Astrocyte (in vitro differentiated cells and primary cell): ENCODE data around the gene ATP5MC3. TPM values are rescaled to one million over a fixed set of nuclear protein-coding genes. Genes with fewer than 3 reads are reported as not detected.

Experiments used
- DNase-seq: peaks from one replicate; pipeline ENCODE4 v3.0.0-alpha.2; 2010; ENCODE audit warnings: low read depth
- FAIRE-seq: peaks from 2 replicates; lab custom pipeline; 2011; peaks lifted over from hg19 to GRCh38; lab: Jason Lieb, UNC
- H2AFZ ChIP-seq: 2 replicates; pipeline ENCODE4 v1.6.0; 2012; ENCODE audit warnings: low read depth, low read length, inconsistent platforms
- H3K27ac ChIP-seq: 2 replicates; pipeline ENCODE4 v1.5.1; 2011; ENCODE audit warnings: low read depth, low read length, inconsistent platforms
- H3K27me3 ChIP-seq: 2 replicates; pipeline ENCODE4 v1.6.0; 2011; ENCODE audit warnings: low read length, inconsistent platforms; ENCODE audit not compliant: insufficient read depth
- H3K36me3 ChIP-seq: 2 replicates; pipeline ENCODE4 v1.5.1; 2011; ENCODE audit warnings: low read length, inconsistent platforms; ENCODE audit not compliant: insufficient read depth
- H3K4me1 ChIP-seq: 2 replicates; pipeline ENCODE4 v1.5.1; 2011; ENCODE audit warnings: low read length, inconsistent platforms; ENCODE audit not compliant: insufficient read depth
- H3K4me2 ChIP-seq: 2 replicates; pipeline ENCODE4 v1.6.0; 2012; ENCODE audit warnings: low read length, inconsistent platforms
- H3K4me3 ChIP-seq: 2 replicates; pipeline ENCODE4 v1.5.1; 2011; ENCODE audit warnings: low read depth, mild to moderate bottlenecking, low read length, inconsistent platforms; ENCODE audit not compliant: insufficient read depth
- H3K79me2 ChIP-seq: 2 replicates; pipeline ENCODE4 v1.6.0; 2012; ENCODE audit warnings: mild to moderate bottlenecking, low read length, inconsistent platforms; ENCODE audit not compliant: insufficient read depth
- H3K9ac ChIP-seq: 2 replicates; pipeline ENCODE4 v1.6.0; 2012; ENCODE audit warnings: mild to moderate bottlenecking, low read length, inconsistent platforms
- H3K9me3 ChIP-seq: 2 replicates; pipeline ENCODE4 v1.5.1; 2012; ENCODE audit warnings: low read depth, mild to moderate bottlenecking, low read length, inconsistent platforms; ENCODE audit not compliant: insufficient read depth
- H4K20me1 ChIP-seq: 2 replicates; pipeline ENCODE4 v1.6.0; 2012; ENCODE audit warnings: low read length, inconsistent platforms; ENCODE audit not compliant: insufficient read depth
- H3K27ac Mint-ChIP-seq: one replicate; pipeline ENCODE4 v1.8.0; 2021; ENCODE audit warnings: mild to moderate bottlenecking, mixed read lengths; ENCODE audit not compliant: unreplicated experiment
- H3K27me3 Mint-ChIP-seq: one replicate; pipeline ENCODE4 v1.8.0; 2021; ENCODE audit warnings: low read depth, mixed read lengths; ENCODE audit not compliant: unreplicated experiment
- H3K36me3 Mint-ChIP-seq: one replicate; pipeline ENCODE4 v1.8.0; 2021; ENCODE audit warnings: low read depth, mixed read lengths; ENCODE audit not compliant: unreplicated experiment
- H3K4me1 Mint-ChIP-seq: one replicate; pipeline ENCODE4 v1.8.0; 2021; ENCODE audit warnings: low read depth, mixed read lengths; ENCODE audit not compliant: unreplicated experiment
- H3K4me3 Mint-ChIP-seq: one replicate; pipeline ENCODE4 v1.8.0; 2021; ENCODE audit warnings: mild to moderate bottlenecking, moderate library complexity, mixed read lengths; ENCODE audit not compliant: unreplicated experiment
- H3K9me3 Mint-ChIP-seq: one replicate; pipeline ENCODE4 v1.8.0; 2021; ENCODE audit warnings: mild to moderate bottlenecking, mixed read lengths; ENCODE audit not compliant: unreplicated experiment
- EZH2 ChIP-seq: IDR thresholded peaks from 2 replicates; pipeline ENCODE4 v1.6.1; 2012; ENCODE audit warnings: mild to moderate bottlenecking, low read length, inconsistent platforms; ENCODE audit not compliant: insufficient read depth
- total RNA-seq: library from RNA; stranded (reverse); gene quantifications from 2 replicates; pipeline ENCODE4 v1.2.1, GENCODE V29; 2021
- TF ChIP-seq, protein P1 (sequence below): IDR thresholded peaks from 2 replicates; pipeline ENCODE4 v1.5.1; 2011; ENCODE audit warnings: low read depth, mild to moderate bottlenecking, inconsistent platforms, low read length, moderate library complexity; ENCODE audit not compliant: insufficient read depth

Gene ATP5MC3
- total RNA-seq, 1 donor from 2014 or later: 289 TPM

GRCh38 chr2:175203621-175204496 lies 22.3 kb upstream of the ATP5MC3 start:
- H3K27me3 Mint-ChIP-seq: peaks cover 2% of the 10 kb centered on the region
- no peak overlapping the region for H2AFZ ChIP-seq
- TF ChIP-seq EZH2: no peak
- TF ChIP-seq, protein P1, sequence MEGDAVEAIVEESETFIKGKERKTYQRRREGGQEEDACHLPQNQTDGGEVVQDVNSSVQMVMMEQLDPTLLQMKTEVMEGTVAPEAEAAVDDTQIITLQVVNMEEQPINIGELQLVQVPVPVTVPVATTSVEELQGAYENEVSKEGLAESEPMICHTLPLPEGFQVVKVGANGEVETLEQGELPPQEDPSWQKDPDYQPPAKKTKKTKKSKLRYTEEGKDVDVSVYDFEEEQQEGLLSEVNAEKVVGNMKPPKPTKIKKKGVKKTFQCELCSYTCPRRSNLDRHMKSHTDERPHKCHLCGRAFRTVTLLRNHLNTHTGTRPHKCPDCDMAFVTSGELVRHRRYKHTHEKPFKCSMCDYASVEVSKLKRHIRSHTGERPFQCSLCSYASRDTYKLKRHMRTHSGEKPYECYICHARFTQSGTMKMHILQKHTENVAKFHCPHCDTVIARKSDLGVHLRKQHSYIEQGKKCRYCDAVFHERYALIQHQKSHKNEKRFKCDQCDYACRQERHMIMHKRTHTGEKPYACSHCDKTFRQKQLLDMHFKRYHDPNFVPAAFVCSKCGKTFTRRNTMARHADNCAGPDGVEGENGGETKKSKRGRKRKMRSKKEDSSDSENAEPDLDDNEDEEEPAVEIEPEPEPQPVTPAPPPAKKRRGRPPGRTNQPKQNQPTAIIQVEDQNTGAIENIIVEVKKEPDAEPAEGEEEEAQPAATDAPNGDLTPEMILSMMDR: peak; percentile 46

GRCh38 chr2:175195012-175195411 lies 13.5 kb upstream of the ATP5MC3 start:
- Histone ChIP-seq H3K79me2 (no peaks in the 10 kb centered on the region), H3K4me3 (no peak overlapping the region), H2AFZ (no peak overlapping the region), H4K20me1 (no peaks in the 10 kb centered on the region), H3K9ac (no peak overlapping the region), H3K27me3 (peaks cover 7% of the 10 kb centered on the region), H3K9me3 (no peaks in the 10 kb centered on the region), H3K4me1 (no peaks in the 10 kb centered on the region), H3K27ac (no peak overlapping the region), H3K36me3 (no peaks in the 10 kb centered on the region), H3K4me2 (no peak overlapping the region)
- no peak for DNase-seq
- no peaks in the 10 kb centered on the region for H3K4me1 Mint-ChIP-seq
- TF ChIP-seq, protein P1: no peak
- TF ChIP-seq EZH2: no peak
- no peak overlapping the region for H3K27ac Mint-ChIP-seq
- no peak overlapping the region for H3K4me3 Mint-ChIP-seq
- no peak for FAIRE-seq
- no peaks in the 10 kb centered on the region for H3K36me3 Mint-ChIP-seq
- H3K9me3 Mint-ChIP-seq: peaks cover 10% of the 10 kb centered on the region
- H3K27me3 Mint-ChIP-seq: no peaks in the 10 kb centered on the region

More at GRCh38 chr2:175203621-175204496, 22.3 kb upstream of the ATP5MC3 start:
- no peak overlapping the region for H3K4me3 ChIP-seq
- H4K20me1 ChIP-seq: no peaks in the 10 kb centered on the region
- H3K9me3 Mint-ChIP-seq: no peaks in the 10 kb centered on the region
- no peaks in the 10 kb centered on the region for H3K4me1 ChIP-seq
- no peaks in the 10 kb centered on the region for H3K36me3 Mint-ChIP-seq
- no peaks in the 10 kb centered on the region for H3K27me3 ChIP-seq
- no peak overlapping the region for H3K27ac ChIP-seq
- no peak overlapping the region for H3K4me3 Mint-ChIP-seq
- no peaks in the 10 kb centered on the region for H3K79me2 ChIP-seq
- no peak for FAIRE-seq
- no peak overlapping the region for H3K9ac ChIP-seq
- H3K36me3 ChIP-seq: no peaks in the 10 kb centered on the region
- no peak overlapping the region for H3K4me2 ChIP-seq
- DNase-seq: peak; percentile 16
- H3K9me3 ChIP-seq: no peaks in the 10 kb centered on the region
- H3K4me1 Mint-ChIP-seq: no peaks in the 10 kb centered on the region
- no peak overlapping the region for H3K27ac Mint-ChIP-seq

- H3K9me3 ChIP-seq: no peaks in the 10 kb centered on the region
- H3K4me3 Mint-ChIP-seq: no peak overlapping the region
- no peak for FAIRE-seq
- peaks cover 4% of the 10 kb centered on the region for H3K9me3 Mint-ChIP-seq
- TF ChIP-seq, protein P1: no peak
- DNase-seq: no peak
- no peaks in the 10 kb centered on the region for H3K4me1 ChIP-seq
- no peaks in the 10 kb centered on the region for H3K27me3 ChIP-seq
- H4K20me1 ChIP-seq: no peaks in the 10 kb centered on the region
- no peaks in the 10 kb centered on the region for H3K36me3 ChIP-seq
- no peaks in the 10 kb centered on the region for H3K79me2 ChIP-seq
- H2AFZ ChIP-seq: no peak overlapping the region
- H3K4me2 ChIP-seq: no peak overlapping the region
- no peak overlapping the region for H3K9ac ChIP-seq
- H3K27ac ChIP-seq: no peak overlapping the region
- H3K27me3 Mint-ChIP-seq: no peaks in the 10 kb centered on the region
- H3K27ac Mint-ChIP-seq: no peak overlapping the region
- H3K4me1 Mint-ChIP-seq: peaks cover 3% of the 10 kb centered on the region
- H3K4me3 ChIP-seq: no peak overlapping the region
- H3K36me3 Mint-ChIP-seq: no peaks in the 10 kb centered on the region
Observed at GRCh38 chr2:175188761-175189160, 7.3 kb upstream of the ATP5MC3 start.
